ENCODE measurements around the gene RAI1.

The RAI1 gene

DNA sequence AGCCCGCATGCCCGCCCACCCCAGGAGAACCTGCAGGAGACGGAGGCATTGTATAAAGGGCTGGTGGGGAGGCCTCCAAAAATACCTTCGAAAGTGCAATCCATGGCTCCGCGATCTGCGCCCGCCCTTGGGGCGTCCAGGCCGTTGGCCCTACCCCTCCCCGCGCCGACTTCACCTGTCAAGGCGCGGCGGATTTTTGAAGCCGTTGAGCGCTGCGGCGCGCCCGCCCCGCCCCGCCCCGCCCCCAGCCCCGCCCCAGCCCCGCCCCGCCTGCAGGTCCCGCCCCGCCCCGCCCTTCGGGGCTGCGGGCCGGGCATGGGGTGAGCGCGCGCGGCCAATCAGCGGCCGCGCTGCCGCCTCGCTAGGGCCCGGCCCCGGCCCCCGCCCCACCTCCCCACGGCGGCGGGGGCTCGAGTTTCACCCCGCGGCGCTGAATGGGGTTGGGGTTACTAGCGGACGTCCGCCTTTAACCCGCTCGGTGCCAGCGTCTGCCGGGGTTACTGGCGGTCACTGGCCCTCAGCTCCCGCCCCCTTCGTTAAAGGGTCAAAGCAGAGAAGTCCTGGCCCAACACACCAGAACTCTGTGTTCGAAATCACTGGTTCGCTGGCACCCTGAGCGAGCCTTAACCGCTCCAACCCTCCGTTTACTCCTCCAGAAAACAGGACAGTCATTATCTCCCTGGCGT, 142.3 kb downstream of the RAI1 start:
- H3K9me3 ChIP-seq (ENCODE audit: control insufficient read depth, low read length), result no peaks in the 10 kb centered on the region
- peak overlapping the region; percentile 34 for H3K4me3 ChIP-seq (ENCODE audit: extremely low read depth, insufficient read depth, low read length, poor library complexity, severe bottlenecking)
- 2 to 3% methylated on average over 35 to 36 of the region's 69 CpGs for WGBS, 2 experiments (ENCODE audit: insufficient coverage in 2 of 2)
- H3K36me3 ChIP-seq (ENCODE audit: control insufficient read depth, insufficient read depth, low read length), result peaks cover 45% of the 10 kb centered on the region
- peaks cover 53% of the 10 kb centered on the region for H3K4me1 ChIP-seq (ENCODE audit: control insufficient read depth, insufficient read depth, low read length, poor library complexity, severe bottlenecking)
- H3K27ac ChIP-seq (ENCODE audit: low read depth, low read length, severe bottlenecking), result peak overlapping the region; percentile 88

DNA sequence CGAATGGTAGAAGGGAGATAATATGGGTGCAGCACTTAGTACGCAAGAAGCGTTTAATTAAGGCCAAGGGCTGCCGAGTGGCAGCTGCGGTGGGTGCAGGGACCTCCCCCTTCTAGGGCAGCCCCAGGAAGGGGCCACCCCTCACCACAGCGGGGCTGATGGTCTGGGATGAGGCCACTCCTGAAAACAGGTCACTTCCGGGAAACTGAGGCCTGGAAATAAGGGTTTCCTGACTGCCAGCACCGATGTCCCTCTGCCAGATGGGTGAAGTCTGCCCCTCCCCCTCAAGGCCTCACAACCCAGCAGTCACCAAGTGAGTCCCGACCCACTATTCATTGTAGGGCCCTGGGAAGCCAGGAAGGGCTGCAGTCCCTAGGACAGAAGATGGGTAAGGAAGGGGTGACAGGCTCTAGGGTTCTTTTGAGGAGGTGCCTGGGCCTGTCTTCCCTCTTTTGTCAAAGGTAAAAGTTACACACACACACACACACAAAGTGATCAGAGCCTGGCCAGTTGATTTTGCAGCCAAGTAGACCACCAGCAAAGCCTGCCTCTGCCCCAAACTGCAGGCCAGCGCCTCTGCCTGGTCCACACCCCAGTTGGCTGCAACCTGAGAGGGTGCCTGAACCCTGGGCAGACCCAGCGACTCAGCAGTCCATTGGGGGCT, 143.0 kb downstream of the RAI1 start:
- H3K36me3 ChIP-seq (ENCODE audit: control insufficient read depth, insufficient read depth, low read length), result peaks cover 39% of the 10 kb centered on the region
- no peak overlapping the region for H3K4me3 ChIP-seq (ENCODE audit: extremely low read depth, insufficient read depth, low read length, poor library complexity, severe bottlenecking)
- no peaks in the 10 kb centered on the region for H3K9me3 ChIP-seq (ENCODE audit: control insufficient read depth, low read length)
- peak overlapping the region; percentile 88 for H3K27ac ChIP-seq (ENCODE audit: low read depth, low read length, severe bottlenecking)
- 41 to 46% methylated on average over 7 to 9 of the region's 11 CpGs for WGBS, 2 experiments (ENCODE audit: insufficient coverage in 2 of 2)
- H3K4me1 ChIP-seq (ENCODE audit: control insufficient read depth, insufficient read depth, low read length, poor library complexity, severe bottlenecking), result peaks cover 53% of the 10 kb centered on the region

DNA sequence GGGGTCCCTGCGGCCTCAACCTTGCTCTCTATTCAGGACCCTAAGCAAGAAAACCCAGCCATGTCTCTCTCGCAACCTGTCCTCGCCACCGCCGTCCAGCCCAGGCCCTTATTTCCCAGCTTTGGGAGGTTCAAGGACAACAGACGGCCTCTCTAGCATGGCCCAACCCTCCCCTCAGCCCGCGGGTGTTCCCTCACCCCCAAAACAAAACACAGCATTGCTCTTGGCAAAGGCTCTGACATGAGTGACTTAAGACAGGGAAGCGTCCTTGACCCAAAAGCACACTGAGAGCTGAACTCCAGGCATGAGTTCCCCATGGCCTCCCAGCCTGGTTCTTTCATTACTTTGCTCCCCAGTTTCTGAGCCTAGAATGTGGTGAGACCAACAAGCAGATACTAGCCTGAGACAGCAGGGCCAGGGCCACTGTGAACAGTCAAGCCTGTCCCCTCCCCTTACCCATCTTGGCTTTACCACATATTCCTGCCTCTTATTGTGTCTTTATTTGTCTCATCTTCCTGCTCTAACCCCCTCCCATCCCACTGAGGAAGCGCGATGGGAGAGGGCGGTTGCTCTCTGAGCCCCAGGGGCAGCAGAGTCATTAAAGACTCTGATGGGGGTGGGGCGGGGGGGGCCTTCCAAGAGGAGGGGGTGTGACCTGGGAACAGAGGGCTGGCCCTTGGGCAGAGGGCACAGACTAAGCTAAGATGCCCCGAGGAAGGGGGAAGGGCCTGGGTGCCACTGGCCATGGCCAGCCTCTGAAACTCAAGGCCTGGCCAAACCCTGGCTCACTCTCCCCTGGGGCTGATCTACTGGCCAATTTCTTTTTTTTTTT, 143.7 kb downstream of the RAI1 start:
- Histone ChIP-seq H3K36me3 (ENCODE audit: control insufficient read depth, insufficient read depth, low read length) (peaks cover 35% of the 10 kb centered on the region), H3K4me1 (ENCODE audit: control insufficient read depth, insufficient read depth, low read length, poor library complexity, severe bottlenecking) (peaks cover 46% of the 10 kb centered on the region), H3K4me3 (ENCODE audit: extremely low read depth, insufficient read depth, low read length, poor library complexity, severe bottlenecking) (no peak overlapping the region), H3K9me3 (ENCODE audit: control insufficient read depth, low read length) (no peaks in the 10 kb centered on the region), H3K27ac (ENCODE audit: low read depth, low read length, severe bottlenecking) (peak overlapping the region; percentile 88)
- 62 to 71% methylated on average over 10 to 11 of the region's 14 CpGs for WGBS, 2 experiments (ENCODE audit: insufficient coverage in 2 of 2)

DNA sequence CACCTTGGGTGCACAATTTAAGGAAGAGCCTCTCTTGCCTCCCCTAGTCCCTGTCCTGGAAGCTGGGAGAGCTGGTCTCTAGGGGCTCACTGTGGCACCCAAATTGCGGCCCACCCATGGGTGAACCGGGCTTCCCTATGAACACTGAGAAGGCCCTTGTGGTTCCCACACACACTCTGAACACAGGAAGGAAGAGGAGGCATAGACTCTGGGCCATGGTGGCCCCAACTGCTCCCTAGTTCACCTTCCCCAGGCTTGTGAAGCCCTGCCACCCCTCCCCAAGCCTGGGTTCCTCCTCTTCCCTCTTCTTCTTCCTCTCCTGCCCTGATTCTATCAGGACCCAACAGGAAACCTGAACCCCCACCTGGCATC, 145.1 kb downstream of the RAI1 start:
- Histone ChIP-seq H3K4me1 (ENCODE audit: control insufficient read depth, insufficient read depth, low read length, poor library complexity, severe bottlenecking) (peaks cover 33% of the 10 kb centered on the region), H3K36me3 (ENCODE audit: control insufficient read depth, insufficient read depth, low read length) (peaks cover 39% of the 10 kb centered on the region), H3K27ac (ENCODE audit: low read depth, low read length, severe bottlenecking) (no peak overlapping the region), H3K9me3 (ENCODE audit: control insufficient read depth, low read length) (no peaks in the 10 kb centered on the region), H3K4me3 (ENCODE audit: extremely low read depth, insufficient read depth, low read length, poor library complexity, severe bottlenecking) (no peak overlapping the region)
- WGBS, 2 experiments (ENCODE audit: insufficient coverage in 2 of 2), result 80 to 100% methylated on average over 1 of the region's 2 CpGs

DNA sequence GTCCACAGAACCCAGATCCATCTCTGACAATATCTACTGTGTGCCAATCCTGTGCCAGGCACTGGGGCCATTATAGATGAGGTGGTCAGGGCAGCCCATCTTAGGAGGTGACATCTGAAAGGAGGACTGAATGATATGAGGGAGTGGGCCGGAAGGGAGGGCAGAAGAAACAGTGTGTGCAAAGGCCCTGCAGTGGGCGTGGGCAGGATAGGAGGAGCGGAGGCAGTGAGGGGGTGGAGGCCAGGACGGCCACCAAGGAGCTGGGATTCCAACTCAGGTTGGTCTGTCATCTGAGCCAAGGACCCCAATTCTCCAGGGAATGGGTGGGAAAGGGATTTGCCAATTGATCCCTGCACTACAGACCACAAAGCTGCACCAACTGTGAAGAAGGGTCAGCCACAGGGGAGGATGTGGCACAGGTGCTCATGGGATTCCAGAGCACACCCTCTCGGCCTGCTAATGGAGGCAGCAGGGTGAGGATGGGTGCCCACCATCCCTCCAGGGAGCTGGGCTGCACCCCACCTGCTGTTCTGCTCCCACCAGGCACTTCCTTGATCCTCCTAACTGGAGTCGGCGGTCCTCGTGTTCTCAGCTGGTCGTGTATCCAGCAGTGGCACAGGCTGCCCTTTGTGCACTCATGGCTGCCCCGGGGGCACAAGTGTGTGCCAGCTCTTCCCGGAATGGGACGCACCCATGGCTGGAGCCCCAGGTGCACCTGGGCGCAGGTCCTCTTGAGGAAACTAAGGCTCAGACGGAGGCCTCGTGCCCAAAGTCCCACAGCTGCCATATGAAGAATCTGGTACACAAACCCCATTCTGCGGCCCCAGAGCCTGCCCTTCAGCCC, 145.9 kb downstream of the RAI1 start:
- no peaks in the 10 kb centered on the region for H3K9me3 ChIP-seq (ENCODE audit: control insufficient read depth, low read length)
- H3K27ac ChIP-seq (ENCODE audit: low read depth, low read length, severe bottlenecking), result no peak overlapping the region
- no peak overlapping the region for H3K4me3 ChIP-seq (ENCODE audit: extremely low read depth, insufficient read depth, low read length, poor library complexity, severe bottlenecking)
- peaks cover 26% of the 10 kb centered on the region for H3K4me1 ChIP-seq (ENCODE audit: control insufficient read depth, insufficient read depth, low read length, poor library complexity, severe bottlenecking)
- H3K36me3 ChIP-seq (ENCODE audit: control insufficient read depth, insufficient read depth, low read length), result peaks cover 42% of the 10 kb centered on the region
- 97 to 98% methylated on average over 16 of the region's 16 CpGs for WGBS, 2 experiments (ENCODE audit: insufficient coverage in 2 of 2)

DNA sequence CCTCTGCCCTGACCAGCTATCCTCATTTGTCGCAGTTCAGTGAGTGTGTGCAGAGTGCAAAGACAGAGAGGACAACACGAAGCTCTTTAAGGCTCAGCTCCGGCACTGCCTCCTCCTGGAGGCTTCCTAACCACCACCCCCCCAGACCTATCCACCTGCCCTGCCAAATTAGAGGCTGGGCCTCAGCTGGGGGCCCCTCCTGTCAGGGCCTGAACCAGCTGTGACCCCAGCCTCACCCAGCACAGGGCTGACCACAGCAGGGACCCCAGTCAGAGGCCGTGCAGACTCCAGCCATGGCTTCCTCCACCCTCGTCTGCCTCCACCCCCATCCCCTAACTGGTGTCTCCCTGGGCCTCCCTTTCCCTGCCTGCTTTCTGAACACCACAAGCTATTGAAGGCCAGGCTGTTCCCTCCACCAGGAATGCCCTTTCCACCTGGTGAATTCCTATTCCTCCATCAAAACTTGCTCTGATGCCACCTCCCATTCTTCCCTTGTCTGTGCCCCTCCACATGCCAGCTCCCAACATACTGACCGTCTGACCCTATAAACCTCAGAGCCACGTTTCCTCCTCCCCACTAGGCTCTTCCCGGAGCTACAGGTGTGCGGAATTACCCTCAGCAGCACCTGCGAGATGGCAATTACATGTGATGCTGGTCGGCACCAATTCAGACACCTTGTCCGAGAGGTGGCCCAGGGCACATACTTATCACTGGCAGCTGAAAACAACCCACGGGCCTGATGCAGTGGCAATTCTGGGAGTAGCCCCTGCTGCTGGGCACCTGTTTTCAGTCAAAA, 146.8 kb downstream of the RAI1 start:
- Histone ChIP-seq H3K9me3 (ENCODE audit: control insufficient read depth, low read length) (no peaks in the 10 kb centered on the region), H3K4me1 (ENCODE audit: control insufficient read depth, insufficient read depth, low read length, poor library complexity, severe bottlenecking) (peaks cover 18% of the 10 kb centered on the region), H3K36me3 (ENCODE audit: control insufficient read depth, insufficient read depth, low read length) (peaks cover 36% of the 10 kb centered on the region), H3K4me3 (ENCODE audit: extremely low read depth, insufficient read depth, low read length, poor library complexity, severe bottlenecking) (no peak overlapping the region), H3K27ac (ENCODE audit: low read depth, low read length, severe bottlenecking) (no peak overlapping the region)
- WGBS, 2 experiments (ENCODE audit: insufficient coverage in 2 of 2), result 86 to 89% methylated on average over 13 of the region's 13 CpGs

DNA sequence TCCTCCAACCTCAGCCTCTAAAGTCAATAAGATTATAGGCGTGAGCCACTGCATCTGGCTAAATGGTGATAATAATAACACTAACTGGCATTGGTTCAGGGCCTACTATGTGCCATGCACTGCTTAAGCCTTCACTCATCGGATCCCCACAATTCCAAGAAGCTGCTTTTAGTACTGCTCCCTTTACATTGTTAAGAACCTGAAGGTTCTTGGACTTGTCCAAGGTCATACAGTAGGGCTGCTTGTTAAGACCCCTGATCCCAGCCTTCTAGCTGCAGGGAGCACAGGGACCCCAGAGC, 149.0 kb downstream of the RAI1 start:
- WGBS, 2 experiments (ENCODE audit: insufficient coverage in 2 of 2), result 89% methylated on average over 1 of the region's 2 CpGs; no CpG with 5 or more reads in 1 of the 2 experiments
- Histone ChIP-seq H3K4me1 (ENCODE audit: control insufficient read depth, insufficient read depth, low read length, poor library complexity, severe bottlenecking) (peaks cover 9% of the 10 kb centered on the region), H3K36me3 (ENCODE audit: control insufficient read depth, insufficient read depth, low read length) (peaks cover 45% of the 10 kb centered on the region), H3K4me3 (ENCODE audit: extremely low read depth, insufficient read depth, low read length, poor library complexity, severe bottlenecking) (no peak overlapping the region), H3K27ac (ENCODE audit: low read depth, low read length, severe bottlenecking) (no peak overlapping the region), H3K9me3 (ENCODE audit: control insufficient read depth, low read length) (no peaks in the 10 kb centered on the region)

DNA sequence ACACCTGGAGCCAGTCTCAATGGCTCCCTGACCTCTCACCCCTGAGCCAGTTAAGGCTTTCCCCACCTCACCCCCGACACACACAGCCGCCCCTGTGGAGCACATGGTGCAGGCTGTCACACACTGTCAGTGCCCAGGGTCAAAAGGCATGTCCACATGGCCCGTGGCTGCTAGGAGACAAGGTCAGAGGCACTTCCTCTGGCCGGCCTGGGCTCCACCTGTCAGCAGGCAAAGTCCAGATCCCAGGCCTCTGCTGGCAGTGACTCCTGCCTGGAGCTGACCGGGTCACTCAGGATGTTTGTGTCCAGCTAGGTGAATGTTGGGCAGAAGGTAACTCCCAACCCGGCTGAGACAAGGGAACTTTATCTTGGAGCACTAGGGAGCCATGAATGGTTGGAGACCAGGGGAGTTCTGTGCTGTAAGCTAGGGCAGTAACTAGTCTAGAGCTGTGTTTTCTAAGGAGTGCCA, 149.5 kb downstream of the RAI1 start:
- WGBS, 2 experiments (ENCODE audit: insufficient coverage in 2 of 2), result 69 to 94% methylated on average over 6 of the region's 6 CpGs
- no peak overlapping the region for H3K4me3 ChIP-seq (ENCODE audit: extremely low read depth, insufficient read depth, low read length, poor library complexity, severe bottlenecking)
- peaks cover 13% of the 10 kb centered on the region for H3K4me1 ChIP-seq (ENCODE audit: control insufficient read depth, insufficient read depth, low read length, poor library complexity, severe bottlenecking)
- H3K36me3 ChIP-seq (ENCODE audit: control insufficient read depth, insufficient read depth, low read length), result peaks cover 46% of the 10 kb centered on the region
- no peak overlapping the region for H3K27ac ChIP-seq (ENCODE audit: low read depth, low read length, severe bottlenecking)
- H3K9me3 ChIP-seq (ENCODE audit: control insufficient read depth, low read length), result no peaks in the 10 kb centered on the region

DNA sequence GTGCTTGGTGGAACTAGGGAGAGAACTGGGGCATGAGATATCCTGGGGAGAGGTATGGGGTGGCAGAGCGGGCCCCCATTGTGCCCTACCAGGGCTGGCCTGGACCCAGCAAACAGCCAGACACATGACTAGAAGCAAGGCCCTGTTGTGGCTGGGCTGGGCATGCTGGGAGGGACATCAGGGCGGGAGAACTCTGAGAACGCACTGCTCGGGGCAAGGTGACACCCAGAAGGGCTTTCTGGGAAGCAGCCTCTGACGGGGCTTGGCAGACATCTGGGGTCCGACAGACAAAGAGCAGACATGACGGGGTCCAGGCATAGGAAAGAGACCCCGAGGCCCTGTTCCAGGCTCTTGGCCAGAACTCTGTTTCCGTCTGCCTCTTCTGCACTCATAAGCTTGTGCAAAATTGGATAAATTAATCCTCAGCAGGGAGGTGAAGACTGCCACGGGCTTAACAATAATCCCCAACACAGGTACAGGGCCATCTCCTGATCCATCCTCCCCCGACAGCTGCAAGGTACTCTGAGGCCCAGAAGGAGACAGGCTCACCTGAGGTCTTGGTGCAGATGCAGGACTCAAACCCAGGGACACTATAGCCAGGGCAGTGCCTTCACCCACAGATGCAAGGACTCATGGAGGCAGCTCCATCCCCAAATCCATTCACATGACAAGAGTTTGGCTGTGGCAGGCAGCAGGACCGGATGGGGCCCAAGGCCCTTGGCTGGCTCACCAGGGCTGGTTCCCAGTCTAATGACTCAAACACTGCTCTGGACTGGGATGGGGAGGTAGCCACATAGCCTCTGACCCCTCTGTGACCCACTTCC, 150.2 kb downstream of the RAI1 start:
- no peak overlapping the region for H3K4me3 ChIP-seq (ENCODE audit: extremely low read depth, insufficient read depth, low read length, poor library complexity, severe bottlenecking)
- WGBS, 2 experiments (ENCODE audit: insufficient coverage in 2 of 2), result 92 to 93% methylated on average over 11 of the region's 12 CpGs
- peaks cover 42% of the 10 kb centered on the region for H3K36me3 ChIP-seq (ENCODE audit: control insufficient read depth, insufficient read depth, low read length)
- H3K27ac ChIP-seq (ENCODE audit: low read depth, low read length, severe bottlenecking), result no peak overlapping the region
- no peaks in the 10 kb centered on the region for H3K9me3 ChIP-seq (ENCODE audit: control insufficient read depth, low read length)
- H3K4me1 ChIP-seq (ENCODE audit: control insufficient read depth, insufficient read depth, low read length, poor library complexity, severe bottlenecking), result peaks cover 13% of the 10 kb centered on the region
